H9 (cell line): Measurements from ENCODE around the gene PHGDH. TPM values are rescaled to one million over a fixed set of nuclear protein-coding genes. Genes with fewer than 3 reads are reported as not detected.

Experiments
- DNase-seq: peaks from one replicate; pipeline ENCODE4 v3.0.0-alpha.2; 2017
- H2AFZ ChIP-seq: one replicate; pipeline ENCODE4 v1.6.1; 2013; ENCODE audit warnings: mild to moderate bottlenecking, low read length, control low read depth, moderate library complexity
- H2AK5ac ChIP-seq: 2 replicates; pipeline ENCODE4 v1.6.1; 2013; ENCODE audit warnings: low read length, control low read depth, mixed read lengths; ENCODE audit not compliant: insufficient read length
- H2BK120ac ChIP-seq: one replicate; pipeline ENCODE4 v1.6.1; 2013; ENCODE audit warnings: low read depth, mild to moderate bottlenecking, low read length, control low read depth, inconsistent platforms; ENCODE audit not compliant: poor library complexity, severe bottlenecking
- H2BK12ac ChIP-seq: 2 replicates; pipeline ENCODE4 v1.6.1; 2013; ENCODE audit warnings: low read length, control low read depth, mixed read lengths, low read depth; ENCODE audit not compliant: insufficient read length
- H2BK15ac ChIP-seq: 2 replicates; pipeline ENCODE4 v1.6.1; 2013; ENCODE audit warnings: low read depth, low read length, control low read depth
- H2BK20ac ChIP-seq: one replicate; pipeline ENCODE4 v1.6.1; 2013; ENCODE audit warnings: low read depth, mild to moderate bottlenecking, low read length, control low read depth, inconsistent platforms; ENCODE audit not compliant: poor library complexity, severe bottlenecking
- H2BK5ac ChIP-seq: 2 replicates; pipeline ENCODE4 v1.6.1; 2013; ENCODE audit warnings: low read length, control low read depth, mixed read lengths; ENCODE audit not compliant: insufficient read length
- H3K14ac ChIP-seq: 2 replicates; pipeline ENCODE4 v1.6.1; 2013; ENCODE audit warnings: low read length, control low read depth; ENCODE audit not compliant: insufficient read depth
- H3K18ac ChIP-seq: 2 replicates; pipeline ENCODE4 v1.6.1; 2013; ENCODE audit warnings: low read depth, mild to moderate bottlenecking, mixed read lengths, low read length, control low read depth; ENCODE audit not compliant: insufficient read length
- H3K23ac ChIP-seq: 2 replicates; pipeline ENCODE4 v1.6.1; 2013; ENCODE audit warnings: low read length, control low read depth, mixed read lengths, low read depth; ENCODE audit not compliant: insufficient read length
- H3K23me2 ChIP-seq: 2 replicates; pipeline ENCODE4 v1.6.1; 2013; ENCODE audit warnings: low read depth, mild to moderate bottlenecking, mixed read lengths, low read length, control low read depth; ENCODE audit not compliant: insufficient read length, poor library complexity, severe bottlenecking
- H3K27ac ChIP-seq: 2 replicates; pipeline ENCODE4 v1.5.1; 2013; ENCODE audit warnings: low read length, control low read depth, mixed read lengths, low read depth; ENCODE audit not compliant: insufficient read length
- H3K27me3 ChIP-seq: 2 replicates; pipeline ENCODE4 v1.6.1; 2013; ENCODE audit warnings: low read length, control low read depth, inconsistent platforms; ENCODE audit not compliant: insufficient read depth
- H3K4ac ChIP-seq: 2 replicates; pipeline ENCODE4 v1.6.1; 2013; ENCODE audit warnings: low read depth, mild to moderate bottlenecking, control low read depth, inconsistent platforms, low read length, moderate library complexity
- H3K4me1 ChIP-seq: 2 replicates; pipeline ENCODE4 v1.6.1; 2013; ENCODE audit warnings: low read length, control low read depth, inconsistent platforms; ENCODE audit not compliant: insufficient read depth
- H3K4me2 ChIP-seq: 2 replicates; pipeline ENCODE4 v1.6.1; 2013; ENCODE audit warnings: low read length, control low read depth, mixed read lengths; ENCODE audit not compliant: insufficient read length, insufficient read depth
- H3K56ac ChIP-seq: 2 replicates; pipeline ENCODE4 v1.6.1; 2013; ENCODE audit warnings: low read depth, mild to moderate bottlenecking, mixed read lengths, low read length, control low read depth; ENCODE audit not compliant: insufficient read length
- H3K79me1 ChIP-seq: 2 replicates; pipeline ENCODE4 v1.6.1; 2013; ENCODE audit warnings: low read depth, mild to moderate bottlenecking, moderate library complexity, low read length, control low read depth, inconsistent platforms; ENCODE audit not compliant: insufficient read depth, poor library complexity, severe bottlenecking
- H3K79me2 ChIP-seq: 2 replicates; pipeline ENCODE4 v1.6.1; 2013; ENCODE audit warnings: low read length, control low read depth, inconsistent platforms; ENCODE audit not compliant: insufficient read depth
- H3K9ac ChIP-seq: 2 replicates; pipeline ENCODE4 v1.6.1; 2013; ENCODE audit warnings: low read length, control low read depth, mixed read lengths; ENCODE audit not compliant: insufficient read length; ENCODE audit errors: extremely low read depth
- H3K9me3 ChIP-seq: one replicate; pipeline ENCODE4 v1.6.1; 2013; ENCODE audit warnings: low read depth, low read length, inconsistent platforms; ENCODE audit not compliant: control insufficient read depth
- H3T11ph ChIP-seq: one replicate; pipeline ENCODE4 v1.6.1; 2013; ENCODE audit warnings: mild to moderate bottlenecking, low read length, control low read depth, inconsistent platforms
- H4K20me1 ChIP-seq: one replicate; pipeline ENCODE4 v1.6.1; 2013; ENCODE audit not compliant: control insufficient read depth, insufficient read length, insufficient read depth
- H4K5ac ChIP-seq: 2 replicates; pipeline ENCODE4 v1.6.1; 2013; ENCODE audit warnings: low read depth, mild to moderate bottlenecking, mixed read lengths, low read length, control low read depth; ENCODE audit not compliant: insufficient read length
- H4K8ac ChIP-seq: replicated peaks from 2 replicates; pipeline ENCODE4 v1.6.1; 2013; ENCODE audit warnings: low read length, control low read depth, mixed read lengths, low read depth; ENCODE audit not compliant: insufficient read length
- H4K91ac ChIP-seq: 2 replicates; pipeline ENCODE4 v1.6.1; 2013; ENCODE audit warnings: low read depth, mild to moderate bottlenecking, moderate library complexity, mixed read lengths, low read length, control low read depth; ENCODE audit not compliant: insufficient read length
- H3K27ac Mint-ChIP-seq, 3 experiments: 2 replicates in 2 of 3; 3 replicates in 1 of 3; pipeline ENCODE4 v1.8.0; 2020 to 2021; ENCODE audit warnings: mixed read lengths in 3 of 3, mild to moderate bottlenecking in 1 of 3, moderate library complexity in 1 of 3
- H3K27me3 Mint-ChIP-seq: 2 replicates; pipeline ENCODE4 v1.8.0; 2021; ENCODE audit warnings: low read depth, mild to moderate bottlenecking, moderate library complexity, mixed read lengths
- H3K36me3 Mint-ChIP-seq, 3 experiments: 2 replicates in 2 of 3; 3 replicates in 1 of 3; pipeline ENCODE4 v1.8.0; 2020 to 2021; ENCODE audit warnings: low read depth in 3 of 3, mixed read lengths in 3 of 3; ENCODE audit not compliant: insufficient read depth in 1 of 3
- H3K4me1 Mint-ChIP-seq, 2 experiments: 2 replicates each; pipeline ENCODE4 v1.8.0; 2020; ENCODE audit warnings: mixed read lengths in 2 of 2
- H3K4me3 Mint-ChIP-seq, 2 experiments: 2 replicates in 1 of 2; 3 replicates in 1 of 2; pipeline ENCODE4 v1.8.0; 2020 to 2021; ENCODE audit warnings: mild to moderate bottlenecking in 2 of 2, mixed read lengths in 2 of 2, moderate library complexity in 1 of 2
- H3K9me3 Mint-ChIP-seq, 2 experiments: 2 replicates in 1 of 2; 3 replicates in 1 of 2; pipeline ENCODE4 v1.8.0; 2020; ENCODE audit warnings: mild to moderate bottlenecking in 2 of 2, mixed read lengths in 2 of 2, moderate library complexity in 1 of 2
- WGBS: extraction: QIAGEN DNeasy Blood & Tissue Kit; methylation state at CpG from one replicate; pipeline ENCODE4 v1.1.7; 2013; ENCODE audit warnings: missing lambda C conversion rate, low lambda C conversion rate, mixed read lengths; ENCODE audit not compliant: insufficient read length; ENCODE audit errors: extremely low coverage; 5-methylcytosine and 5-hydroxymethylcytosine counted together
- total RNA-seq: library from RNA; stranded (reverse); gene quantifications from 2 replicates; pipeline ENCODE4 v1.2.1, GENCODE V29; 2021
- TF ChIP-seq, protein P1 (sequence below): fragments of 200-600 bp; sonication (generic); conservative IDR thresholded peaks from 3 replicates; pipeline ENCODE4 v1.8.0; 2021; ENCODE audit warnings: antibody characterized with exemption, mild to moderate bottlenecking

The PHGDH gene
- total RNA-seq, 1 experiment from 2014 or later: 458 TPM

DNA sequence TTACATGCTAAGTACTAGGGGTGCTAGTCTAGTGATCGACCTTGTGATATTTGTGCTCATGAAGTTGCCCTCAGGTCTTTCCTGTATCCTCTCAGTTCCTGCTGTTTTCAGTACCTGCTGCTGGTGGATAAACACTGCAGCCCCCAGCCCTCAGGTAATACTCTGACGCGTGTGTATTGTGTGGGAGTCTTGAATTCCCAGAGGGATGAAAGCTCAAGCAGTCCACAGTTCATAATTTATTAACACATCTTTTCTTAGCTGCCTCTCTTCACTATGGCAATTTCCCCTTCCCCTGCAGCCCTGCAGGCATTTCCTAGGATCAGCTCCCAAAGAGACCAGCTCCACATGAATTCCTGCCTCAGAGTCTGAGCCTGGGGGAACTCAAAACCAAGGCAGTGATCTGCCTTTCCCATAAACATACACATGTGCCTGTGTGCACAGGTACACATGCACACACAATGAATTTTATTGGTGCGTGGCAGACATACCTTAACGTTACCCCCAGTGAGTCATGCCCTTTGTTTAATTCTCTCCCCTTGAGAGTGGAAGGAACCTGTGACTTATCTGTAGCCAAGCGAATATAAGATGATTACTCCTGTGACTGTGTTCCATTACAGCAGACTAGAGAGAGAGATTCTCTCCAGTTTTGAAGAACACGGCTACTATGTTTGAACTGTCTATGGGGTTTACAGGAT, 71.0 kb downstream of the PHGDH start:
- no peaks in the 10 kb centered on the region for H3K4me1 ChIP-seq
- no peak overlapping the region for H4K91ac ChIP-seq
- no peak overlapping the region for H2BK12ac ChIP-seq
- no peak overlapping the region for H2BK5ac ChIP-seq
- no peak overlapping the region for H2BK20ac ChIP-seq
- no peak overlapping the region for H3T11ph ChIP-seq
- H3K27ac ChIP-seq: no peak overlapping the region
- no peaks in the 10 kb centered on the region for H3K27me3 ChIP-seq
- Mint-ChIP-seq H3K4me1 (peaks cover 0 to 7% of the 10 kb centered on the region in 2 experiments; a peak in 2 of 4 replicates), H3K9me3 (no peaks in the 10 kb centered on the region), H3K4me3 (no peak overlapping the region), H3K27ac (no peak overlapping the region), H3K36me3 (no peaks in the 10 kb centered on the region), H3K27me3 (no peaks in the 10 kb centered on the region; the same call in 1 of the 2 replicates)
- no peak overlapping the region for H3K4me2 ChIP-seq
- no peak overlapping the region for H3K9ac ChIP-seq
- H4K8ac ChIP-seq: no peak overlapping the region
- no peaks in the 10 kb centered on the region for H3K79me2 ChIP-seq
- H3K23me2 ChIP-seq: no peaks in the 10 kb centered on the region
- no peaks in the 10 kb centered on the region for H3K9me3 ChIP-seq
- no peaks in the 10 kb centered on the region for H4K20me1 ChIP-seq
- no peak overlapping the region for H3K56ac ChIP-seq
- no peak overlapping the region for H2BK120ac ChIP-seq
- no peak overlapping the region for H3K18ac ChIP-seq
- H3K23ac ChIP-seq: no peak overlapping the region
- H2AK5ac ChIP-seq: no peak overlapping the region
- no peak overlapping the region for H3K14ac ChIP-seq
- TF ChIP-seq, protein P1, sequence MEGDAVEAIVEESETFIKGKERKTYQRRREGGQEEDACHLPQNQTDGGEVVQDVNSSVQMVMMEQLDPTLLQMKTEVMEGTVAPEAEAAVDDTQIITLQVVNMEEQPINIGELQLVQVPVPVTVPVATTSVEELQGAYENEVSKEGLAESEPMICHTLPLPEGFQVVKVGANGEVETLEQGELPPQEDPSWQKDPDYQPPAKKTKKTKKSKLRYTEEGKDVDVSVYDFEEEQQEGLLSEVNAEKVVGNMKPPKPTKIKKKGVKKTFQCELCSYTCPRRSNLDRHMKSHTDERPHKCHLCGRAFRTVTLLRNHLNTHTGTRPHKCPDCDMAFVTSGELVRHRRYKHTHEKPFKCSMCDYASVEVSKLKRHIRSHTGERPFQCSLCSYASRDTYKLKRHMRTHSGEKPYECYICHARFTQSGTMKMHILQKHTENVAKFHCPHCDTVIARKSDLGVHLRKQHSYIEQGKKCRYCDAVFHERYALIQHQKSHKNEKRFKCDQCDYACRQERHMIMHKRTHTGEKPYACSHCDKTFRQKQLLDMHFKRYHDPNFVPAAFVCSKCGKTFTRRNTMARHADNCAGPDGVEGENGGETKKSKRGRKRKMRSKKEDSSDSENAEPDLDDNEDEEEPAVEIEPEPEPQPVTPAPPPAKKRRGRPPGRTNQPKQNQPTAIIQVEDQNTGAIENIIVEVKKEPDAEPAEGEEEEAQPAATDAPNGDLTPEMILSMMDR: no peak
- no CpG with 5 or more reads among the region's 7 CpGs for WGBS
- DNase-seq: no peak
- no peaks in the 10 kb centered on the region for H3K79me1 ChIP-seq
- H4K5ac ChIP-seq: no peak overlapping the region
- H2AFZ ChIP-seq: no peak overlapping the region
- no peak overlapping the region for H2BK15ac ChIP-seq
- no peak overlapping the region for H3K4ac ChIP-seq
